ENCODE data around the gene SRD5A1.

DNA sequence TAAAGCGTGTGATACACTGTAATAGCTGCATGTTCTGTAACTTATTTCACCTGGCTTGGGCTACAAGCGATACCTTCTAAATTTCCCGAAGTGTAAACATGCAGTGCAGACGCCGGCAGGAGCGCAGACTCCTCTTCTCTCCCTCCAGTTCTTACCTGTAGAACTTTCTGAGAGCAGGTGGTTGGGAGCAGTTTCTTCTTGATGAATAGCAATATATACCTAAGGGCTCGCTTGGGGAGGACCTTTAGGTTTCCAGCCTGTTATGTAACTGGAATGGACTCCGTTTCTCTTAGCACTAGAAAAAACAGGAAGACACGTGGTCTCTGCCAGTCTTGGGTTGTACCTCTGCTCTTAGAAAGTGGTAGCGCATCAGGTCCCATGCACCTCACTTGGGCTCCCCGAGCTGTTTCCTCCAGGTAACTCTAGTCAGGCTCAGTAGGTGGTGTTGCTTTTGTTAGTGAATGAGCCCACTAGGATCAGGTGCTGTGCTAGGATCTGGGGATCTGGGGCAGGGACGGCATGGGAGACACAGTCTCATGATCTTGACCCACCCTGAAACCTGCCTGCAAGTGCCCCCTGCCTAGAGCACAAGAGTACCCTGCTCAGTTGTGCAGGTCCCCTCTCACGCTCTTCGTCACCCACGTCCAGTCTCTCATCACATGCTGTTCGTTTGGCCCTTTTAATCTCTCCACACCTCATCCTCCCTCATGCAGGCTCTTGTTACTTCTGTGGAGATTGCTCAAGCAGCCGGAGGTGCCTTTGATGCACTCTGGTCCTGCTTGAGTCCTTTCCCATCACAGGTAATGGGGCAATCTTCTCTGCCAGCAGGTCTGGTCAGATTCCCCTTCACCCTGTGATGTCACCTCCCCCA, 82.8 kb downstream of the SRD5A1 start:
- no peak for TF ChIP-seq CTCF (IDR thresholded peaks at IDR 0.05)
- no peak for TF ChIP-seq POLR2A (IDR thresholded peaks at IDR 0.05)

All from gastroesophageal sphincter (tissue), 3 donors.